ENCODE data around the gene LMAN1L.

DNA sequence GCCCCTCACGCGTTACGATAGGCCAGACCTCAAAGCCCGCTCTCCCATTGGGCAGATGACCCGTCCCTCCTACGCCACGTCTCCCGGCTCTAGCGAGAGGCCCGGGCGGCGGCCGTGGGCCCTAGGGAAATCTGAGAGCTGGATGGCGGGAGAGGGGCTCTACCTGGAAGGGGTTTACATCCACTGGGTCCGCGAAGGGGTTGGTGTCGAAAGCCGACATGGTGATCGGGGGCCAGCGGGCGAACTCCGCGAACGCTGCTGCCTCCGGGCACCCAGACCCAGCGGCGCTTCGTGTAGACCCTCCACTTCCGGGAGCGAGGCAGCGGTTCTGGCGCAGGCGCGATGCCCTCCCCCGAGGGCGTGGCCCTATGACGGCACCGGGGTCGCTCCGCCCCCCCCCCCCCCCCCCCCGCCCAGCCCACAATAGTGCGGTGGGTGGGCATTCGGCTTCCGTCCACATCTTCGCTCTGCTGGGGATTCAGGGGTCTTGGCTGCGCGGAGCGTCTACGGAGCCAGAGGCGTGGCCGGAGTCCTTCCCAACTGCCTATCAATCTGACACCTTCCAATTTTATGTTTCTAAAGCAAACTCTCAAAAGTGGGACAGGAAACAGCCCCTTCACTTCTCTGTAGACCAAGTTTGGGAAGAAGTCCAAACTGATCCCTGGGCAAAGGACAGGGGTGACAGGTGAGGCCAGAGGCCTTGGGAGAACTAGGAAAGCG is 60.6 kb downstream of the LMAN1L start, which contains the start of gene SCAMP2:
- no peak for TF ChIP-seq EZH2phosphoT487 (IDR thresholded peaks at IDR 0.05; ENCODE audit: insufficient read depth, low read depth)
- no peak for TF ChIP-seq EZH2 (IDR thresholded peaks at IDR 0.05; ENCODE audit: insufficient read depth, poor library complexity, severe bottlenecking)

Data from GM23248 (cell line).